Transverse colon (tissue), 4 donors: ENCODE results near the gene RSRC1.

ENCODE experiments used
- EP300 ChIP-seq: sonication (generic); formaldehyde crosslinking; IDR thresholded peaks from one replicate; pipeline ENCODE4 v1.6.1; 2017; ENCODE audit warnings: antibody characterized with exemption, low read depth
- POLR2A ChIP-seq: fragments of 450-650 bp; IDR thresholded peaks from one replicate; pipeline ENCODE4 v1.6.1; 2016; ENCODE audit warnings: antibody characterized with exemption, mild to moderate bottlenecking, moderate library complexity
- POLR2AphosphoS5 ChIP-seq, 3 donors: sonication (generic); formaldehyde crosslinking; IDR thresholded peaks; one replicate each; pipeline ENCODE4 v1.6.1; 2016; ENCODE audit warnings: antibody characterized with exemption in 3 of 3
- TF ChIP-seq, protein P1 (sequence below), 5 experiments: fragments of 200-600 bp in 3 of 5; fragments of 450-650 bp in 2 of 5; sonication (generic) in 3 of 5; IDR thresholded peaks; 1 replicate in 2 of 5; 2 replicates in 3 of 5; pipeline ENCODE4 v1.5.1; 2016 to 2017; ENCODE audit warnings: antibody characterized with exemption in 5 of 5, inconsistent platforms in 3 of 5, mild to moderate bottlenecking in 2 of 5, moderate library complexity in 1 of 5

GRCh38 chr3:158121295-158121694 is 11.4 kb downstream of the RSRC1 start:
- TF ChIP-seq, protein P1, sequence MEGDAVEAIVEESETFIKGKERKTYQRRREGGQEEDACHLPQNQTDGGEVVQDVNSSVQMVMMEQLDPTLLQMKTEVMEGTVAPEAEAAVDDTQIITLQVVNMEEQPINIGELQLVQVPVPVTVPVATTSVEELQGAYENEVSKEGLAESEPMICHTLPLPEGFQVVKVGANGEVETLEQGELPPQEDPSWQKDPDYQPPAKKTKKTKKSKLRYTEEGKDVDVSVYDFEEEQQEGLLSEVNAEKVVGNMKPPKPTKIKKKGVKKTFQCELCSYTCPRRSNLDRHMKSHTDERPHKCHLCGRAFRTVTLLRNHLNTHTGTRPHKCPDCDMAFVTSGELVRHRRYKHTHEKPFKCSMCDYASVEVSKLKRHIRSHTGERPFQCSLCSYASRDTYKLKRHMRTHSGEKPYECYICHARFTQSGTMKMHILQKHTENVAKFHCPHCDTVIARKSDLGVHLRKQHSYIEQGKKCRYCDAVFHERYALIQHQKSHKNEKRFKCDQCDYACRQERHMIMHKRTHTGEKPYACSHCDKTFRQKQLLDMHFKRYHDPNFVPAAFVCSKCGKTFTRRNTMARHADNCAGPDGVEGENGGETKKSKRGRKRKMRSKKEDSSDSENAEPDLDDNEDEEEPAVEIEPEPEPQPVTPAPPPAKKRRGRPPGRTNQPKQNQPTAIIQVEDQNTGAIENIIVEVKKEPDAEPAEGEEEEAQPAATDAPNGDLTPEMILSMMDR (IDR thresholded peaks at IDR 0.05): no peak
- no peak for TF ChIP-seq POLR2A
- TF ChIP-seq POLR2AphosphoS5 (IDR thresholded peaks at IDR 0.05): no peak
- TF ChIP-seq EP300: no peak
